G401.6 (cell line): ENCODE measurements around the gene AVL9.
"Not testable (repeated sequence)": the region's sequence is repeated elsewhere in the genome, so short reads cannot be mapped to it uniquely, and the experiment has no call there.

Experiments used
- FAIRE-seq: peaks from 2 replicates; lab custom pipeline; 2012; peaks lifted over from hg19 to GRCh38; lab: Jason Lieb, UNC

Gene AVL9

GRCh38 chr7:32496052-32496813, 944 bp downstream of the AVL9 start:
- no peak for FAIRE-seq

DNA sequence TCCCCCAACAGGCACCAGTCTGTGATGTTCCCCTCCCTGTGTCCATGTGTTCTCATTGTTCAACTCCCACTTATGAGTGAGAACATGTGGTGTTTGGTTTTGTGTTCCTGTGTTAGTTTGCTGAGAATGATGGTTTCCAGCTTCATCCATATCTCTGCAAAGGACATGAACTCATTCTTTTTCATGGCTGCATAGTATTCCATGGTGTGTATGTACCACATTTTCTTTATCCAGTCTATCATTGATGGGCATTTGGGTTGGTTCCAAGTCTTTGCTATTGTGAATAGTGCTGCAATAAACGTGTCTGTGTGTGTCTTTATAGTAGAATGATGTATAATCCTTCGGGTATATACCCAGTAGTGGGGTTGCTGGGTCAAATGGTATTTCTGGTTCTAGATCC, 4.5 kb downstream of the AVL9 start:
- not testable (repeated sequence) for FAIRE-seq

DNA sequence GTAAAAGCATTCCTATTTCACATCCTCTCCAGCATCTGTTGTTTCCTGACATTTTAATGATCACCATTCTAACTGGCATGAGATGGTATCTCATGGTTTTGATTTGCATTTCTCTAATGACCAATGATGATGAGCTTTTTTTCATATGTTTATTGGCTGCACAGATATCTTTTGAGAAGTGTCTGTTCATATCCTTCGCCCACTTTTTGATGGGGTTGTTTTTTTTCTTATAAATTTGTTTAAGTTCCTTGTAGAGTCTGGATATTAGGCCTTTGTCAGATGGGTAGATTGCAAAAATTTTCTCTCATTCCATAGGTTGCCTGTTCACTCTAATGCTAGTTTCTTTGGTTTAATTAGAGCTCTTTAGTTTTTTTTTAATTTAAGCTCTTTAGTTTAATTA, 4.9 kb downstream of the AVL9 start:
- FAIRE-seq = not testable (repeated sequence)

DNA sequence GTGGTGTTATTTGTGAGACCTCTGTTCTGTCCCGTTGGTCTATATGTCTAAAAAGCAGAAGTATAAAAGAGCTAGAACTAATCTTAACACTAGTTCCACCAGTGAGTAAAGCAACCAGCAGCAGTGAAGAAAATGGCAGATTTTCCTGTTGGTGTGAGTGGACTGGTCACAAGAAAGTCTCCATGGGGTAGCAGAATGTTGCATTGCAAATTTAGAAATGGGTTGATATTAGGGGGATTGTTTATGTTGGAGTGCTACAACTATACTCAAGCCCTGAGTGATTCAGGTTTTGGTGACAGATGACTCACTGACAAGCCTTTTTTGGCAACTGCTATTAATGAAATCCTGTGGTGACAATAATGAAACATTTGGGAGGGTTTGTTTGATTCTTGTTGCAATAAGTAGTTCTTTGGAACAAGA, 5.6 kb downstream of the AVL9 start:
- FAIRE-seq = no peak

- FAIRE-seq = no peak
These were observed 6.2 kb downstream of the AVL9 start for GRCh38 chr7:32501522-32501921.

DNA sequence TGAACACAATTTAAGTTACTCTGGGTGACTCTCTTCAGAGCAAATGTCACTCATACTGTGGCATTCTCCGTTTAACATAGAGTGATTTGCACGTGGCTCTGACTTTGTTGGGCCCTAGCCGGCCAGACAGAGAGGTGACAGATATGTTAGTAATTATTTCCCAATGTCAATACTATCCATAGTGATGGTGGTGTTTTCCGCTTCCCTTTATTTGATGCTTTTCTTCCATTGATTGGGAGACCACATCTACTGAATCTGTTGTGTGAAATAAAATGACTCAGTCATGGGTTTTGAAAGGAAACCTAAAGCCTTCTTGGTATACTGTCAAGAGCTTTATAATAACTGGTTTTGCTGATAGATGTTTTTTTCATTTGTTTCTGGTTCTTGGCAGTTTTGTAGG, 7.4 kb downstream of the AVL9 start:
- no peak for FAIRE-seq

GRCh38 chr7:32506266-32507054, 11.2 kb downstream of the AVL9 start:
- FAIRE-seq = no peak

DNA sequence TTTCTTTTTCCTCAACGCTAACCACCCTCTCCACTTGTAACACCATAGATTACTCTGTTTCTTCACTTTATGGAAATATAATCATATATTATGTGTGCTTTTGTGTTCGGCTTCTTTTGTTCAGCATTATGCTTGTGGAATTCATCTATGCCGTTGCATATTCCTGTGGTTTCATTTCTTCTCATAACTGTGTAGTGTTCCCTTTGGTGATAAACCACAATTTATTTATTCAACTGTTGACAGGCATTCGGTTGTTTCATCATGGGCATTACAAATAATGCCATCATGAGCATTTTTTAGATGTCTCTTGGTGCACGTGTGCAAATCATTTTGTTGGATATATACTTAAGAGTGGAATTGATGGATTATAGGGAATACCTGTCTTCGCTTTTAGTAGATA, 12.1 kb downstream of the AVL9 start:
- no peak for FAIRE-seq

- FAIRE-seq = no peak
These were observed 16.5 kb downstream of the AVL9 start for GRCh38 chr7:32511791-32512190.

DNA sequence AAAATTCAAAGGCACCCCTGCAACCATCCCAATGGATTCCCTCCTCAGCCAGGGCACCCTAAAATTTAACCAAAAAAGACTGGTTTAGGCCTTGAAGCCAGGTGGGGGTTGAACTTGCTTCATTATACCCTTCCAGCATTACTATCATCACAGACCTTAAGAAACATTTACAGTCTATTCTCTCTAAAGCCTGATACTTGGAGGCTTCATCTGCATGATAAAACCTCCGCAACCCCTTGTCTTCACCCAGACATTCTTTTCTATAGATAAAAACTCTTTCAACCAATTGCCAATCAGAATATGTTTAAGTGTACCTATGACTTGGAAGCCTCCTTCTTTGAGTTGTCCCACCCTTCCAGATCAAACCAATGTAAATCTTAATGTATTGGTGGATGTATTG, 17.9 kb downstream of the AVL9 start:
- no peak for FAIRE-seq

DNA sequence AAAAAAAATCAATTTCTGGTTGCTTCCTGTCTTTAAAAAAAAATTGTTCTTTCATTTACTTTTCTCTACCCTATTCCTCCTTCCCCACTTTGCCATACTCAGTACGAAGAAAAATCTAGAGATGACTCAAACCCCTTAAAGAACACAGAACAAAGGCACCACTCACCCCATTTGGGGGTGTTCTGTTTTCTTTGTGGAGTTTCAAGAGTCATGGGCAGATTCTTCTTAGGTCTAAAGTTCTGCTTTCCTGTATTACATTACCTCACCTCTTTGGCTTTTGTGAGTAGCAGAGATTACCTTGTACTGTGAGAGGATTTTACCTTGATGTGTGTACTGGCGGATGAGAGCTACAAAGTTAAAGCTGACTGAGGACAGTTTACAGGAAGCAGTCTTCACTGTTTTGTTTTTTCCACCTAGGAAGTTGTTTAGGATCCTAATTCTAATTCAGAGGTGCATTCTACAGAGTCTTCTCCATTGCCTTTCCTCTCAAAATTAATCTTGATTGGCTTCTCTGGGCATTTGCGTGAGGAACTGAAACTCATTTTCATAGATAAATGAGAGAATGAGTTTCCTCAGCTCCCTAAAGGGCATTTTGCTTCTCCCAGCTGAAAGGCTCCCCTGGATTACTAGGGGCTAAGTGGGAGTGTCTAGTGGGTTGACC, 20.7 kb downstream of the AVL9 start:
- no peak for FAIRE-seq

GRCh38 chr7:32516551-32517100, 21.3 kb downstream of the AVL9 start:
- no peak for FAIRE-seq

DNA sequence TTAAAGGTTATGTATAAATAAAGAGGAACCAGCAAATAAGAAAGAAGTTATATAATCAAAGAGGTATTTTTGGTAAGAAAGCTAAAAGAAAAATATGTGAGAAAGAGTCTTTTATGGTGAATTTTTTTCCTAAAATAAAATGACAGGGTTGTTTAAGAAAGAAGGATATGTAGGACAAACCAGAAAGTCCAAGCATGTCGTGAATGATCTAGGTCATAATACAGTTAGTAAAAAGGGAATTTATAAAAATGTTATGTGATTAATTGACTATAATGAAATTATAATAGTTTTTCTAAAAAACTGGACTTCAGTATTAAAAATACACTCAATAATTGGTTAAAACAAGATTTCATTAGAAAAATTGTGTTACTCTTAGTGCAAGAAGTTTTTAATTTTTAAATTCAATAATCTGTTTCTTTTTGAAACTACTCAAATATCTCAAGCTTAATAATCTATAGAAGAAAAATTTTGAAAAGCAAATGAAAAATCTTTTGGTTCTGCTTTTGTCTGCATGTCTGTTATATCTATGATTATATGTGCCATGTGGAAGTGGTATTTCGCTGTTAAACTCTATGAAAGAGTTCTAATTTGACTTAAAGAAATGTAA, 23.3 kb downstream of the AVL9 start:
- no peak for FAIRE-seq

DNA sequence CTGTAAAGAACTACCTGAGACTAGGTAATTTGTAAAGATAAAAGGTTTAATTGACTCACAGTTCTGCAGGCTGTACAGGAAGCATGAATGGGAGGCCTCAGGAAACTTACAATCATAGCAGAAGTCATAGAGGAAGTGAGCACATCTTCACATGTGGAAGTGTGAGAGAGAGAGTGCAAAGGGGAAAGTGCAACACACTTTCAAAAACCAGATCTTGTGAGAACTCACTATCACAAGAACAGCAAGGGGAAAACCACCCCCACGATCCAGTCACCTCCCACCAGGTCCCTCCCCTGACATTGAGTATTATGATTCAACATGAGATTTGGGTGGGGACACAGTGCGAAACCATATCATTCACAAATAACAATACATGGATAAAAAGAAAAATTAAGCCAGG, 24.5 kb downstream of the AVL9 start:
- FAIRE-seq = no peak

GRCh38 chr7:32522746-32523530, 27.6 kb downstream of the AVL9 start:
- no peak for FAIRE-seq

DNA sequence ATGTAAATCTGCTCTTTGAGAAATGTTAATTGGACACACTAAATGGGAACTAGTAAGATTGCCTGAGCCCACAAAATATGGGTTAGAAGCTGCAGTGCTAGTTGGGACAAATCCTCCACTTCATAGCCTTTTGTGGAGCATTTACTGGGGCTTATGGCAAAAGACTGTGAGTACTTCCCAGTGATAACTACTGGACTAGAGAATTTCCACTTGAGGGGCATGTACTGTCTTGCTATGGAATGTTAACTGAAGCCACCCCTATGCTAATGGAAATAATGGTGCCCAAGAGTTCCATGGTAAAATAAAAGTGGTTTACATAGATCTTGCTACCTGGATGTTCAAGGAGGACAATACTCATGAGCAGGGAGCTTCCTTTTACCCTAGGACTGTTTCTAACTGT, 29.3 kb downstream of the AVL9 start:
- FAIRE-seq = no peak

DNA sequence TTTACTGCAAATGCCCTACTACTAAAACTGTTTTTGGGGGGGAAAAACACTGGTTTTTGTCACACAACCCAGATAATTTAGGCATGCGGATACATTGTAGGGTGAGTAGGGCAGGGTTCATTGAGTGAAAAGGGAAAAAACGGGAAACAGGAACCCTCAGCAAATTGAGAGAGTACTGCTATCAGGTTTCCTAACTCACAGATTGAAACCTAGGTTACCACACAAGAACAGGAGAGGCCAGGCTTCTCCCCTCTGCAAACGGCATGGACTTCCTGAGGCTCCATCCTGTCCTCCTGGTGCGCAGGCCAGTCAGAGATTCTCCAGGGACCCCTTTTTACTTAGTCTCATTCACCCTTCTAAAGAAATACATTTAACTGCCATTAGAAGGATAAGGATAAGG, 30.6 kb downstream of the AVL9 start:
- no peak for FAIRE-seq

DNA sequence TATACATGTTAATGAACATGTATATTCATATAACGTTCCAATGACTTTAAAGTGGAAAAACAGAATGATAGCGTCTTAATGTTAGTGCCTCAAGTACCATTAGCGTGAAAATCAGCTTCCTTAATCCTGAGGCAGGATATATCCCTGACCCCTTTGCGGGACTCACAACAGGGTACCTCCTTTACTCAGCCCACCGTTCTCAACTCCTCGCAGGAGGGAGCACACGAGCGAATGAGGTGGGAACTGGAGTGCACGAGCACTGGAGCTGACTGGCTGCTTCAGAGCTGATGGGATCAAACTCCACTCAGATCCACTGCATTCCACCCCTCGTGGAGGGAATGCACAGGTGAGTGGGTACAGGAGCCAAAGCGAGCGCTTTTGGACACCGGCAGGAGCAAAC, 36.1 kb downstream of the AVL9 start:
- no peak for FAIRE-seq

GRCh38 chr7:32532086-32532485, 36.8 kb downstream of the AVL9 start:
- no peak for FAIRE-seq

- no peak for FAIRE-seq
These were observed 37.4 kb downstream of the AVL9 start for GRCh38 chr7:32532716-32533115.

DNA sequence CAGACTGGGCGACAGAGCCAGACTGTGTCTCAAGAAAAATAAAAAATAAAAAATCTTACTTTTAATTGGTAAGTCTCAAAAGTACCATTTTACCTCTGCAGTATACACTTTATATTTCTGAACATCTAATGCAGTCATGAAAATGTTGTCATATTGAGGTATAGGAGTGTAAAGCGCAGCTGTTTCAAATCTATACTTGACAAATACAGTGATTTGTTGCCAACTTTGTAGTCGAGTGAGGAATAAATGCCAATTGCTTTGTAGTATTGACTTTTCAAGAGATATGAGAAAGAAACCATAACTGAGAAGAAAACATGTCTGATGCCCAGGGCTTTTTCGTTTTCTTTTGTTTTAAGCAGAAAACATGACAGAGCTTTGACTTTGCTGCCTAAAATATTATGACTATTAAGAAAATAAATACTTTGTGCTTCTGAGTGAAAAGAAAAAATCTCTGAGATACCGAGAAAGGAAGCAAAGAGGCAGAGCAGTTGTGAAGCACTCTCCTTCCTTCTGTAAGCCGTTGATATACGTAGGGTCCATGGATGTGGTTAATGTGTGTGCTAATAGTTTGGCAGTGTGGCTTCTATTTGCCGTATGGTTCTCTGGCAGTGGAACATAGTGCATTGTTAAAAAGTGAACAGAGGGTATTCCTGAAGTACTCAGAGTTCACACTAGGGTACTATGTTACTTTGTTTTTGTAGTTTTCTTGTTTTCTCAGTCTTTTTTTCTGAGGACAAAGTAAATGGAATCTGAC, 38.2 kb downstream of the AVL9 start:
- FAIRE-seq = no peak
